Measurements from ENCODE around the gene PRKACA. TPM values are rescaled to one million over a fixed set of nuclear protein-coding genes. Genes with fewer than 3 reads are reported as not detected.
A peak's percentile ranks its signal among the peaks of the same experiment; 100 is the strongest.

The PRKACA gene
- total RNA-seq, 2 donors from 2014 or later: 35.2 to 38.5 TPM

DNA sequence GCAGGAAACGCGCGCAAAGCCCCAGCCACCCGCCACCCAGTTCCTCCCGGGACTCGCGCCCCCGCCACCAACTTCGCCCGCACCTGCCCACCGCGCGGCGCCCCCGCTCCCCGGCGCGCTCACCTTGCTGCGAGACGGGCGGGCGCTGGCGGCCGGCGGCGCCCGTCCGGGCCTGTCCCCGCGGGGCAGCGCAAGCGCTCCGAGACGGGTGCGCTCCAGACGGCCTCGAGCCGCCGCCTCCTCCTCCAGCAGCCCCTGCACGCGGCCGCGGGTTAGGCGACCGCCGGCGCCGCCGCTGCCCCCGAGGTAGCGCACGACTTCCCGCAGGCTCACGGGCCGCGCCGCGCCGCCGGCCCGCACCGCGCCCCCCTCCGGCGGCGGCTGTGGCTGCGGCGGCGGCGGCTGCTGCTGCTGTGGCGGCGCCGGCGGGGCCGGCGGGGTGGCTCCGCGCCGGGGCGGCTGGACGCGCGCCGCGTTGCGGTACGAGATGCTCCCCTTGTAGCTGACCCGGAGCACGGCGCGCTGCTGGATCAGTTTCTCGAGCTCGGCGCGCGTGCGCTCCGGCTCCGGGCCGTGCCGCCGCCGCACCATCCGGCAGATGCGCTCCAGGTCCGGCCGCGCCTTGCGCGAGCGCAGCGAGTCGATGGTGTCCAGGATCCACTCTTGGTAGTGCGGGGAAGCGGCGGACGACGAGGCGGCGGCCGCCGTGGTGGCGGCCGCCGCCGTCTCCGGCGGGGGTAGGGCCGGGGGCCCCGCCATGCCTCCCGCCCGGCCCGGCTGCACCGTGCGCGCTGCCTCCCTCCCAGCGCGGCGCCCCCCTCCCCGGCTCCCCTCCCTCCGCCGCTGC lies 27.7 kb downstream of the PRKACA start:
- Mint-ChIP-seq H3K4me1 (peaks cover 12% of the 10 kb centered on the region), H3K4me3 (peak overlapping the region; percentile 88), H3K27me3 (no peaks in the 10 kb centered on the region), H3K36me3 (ENCODE audit: low read depth) (peaks cover 3% of the 10 kb centered on the region), H3K27ac (peak overlapping the region; percentile 86)
- peak; percentile 25 for ATAC-seq
- H3K9me3 ChIP-seq (ENCODE audit: control insufficient read depth, low read length, poor library complexity, severe bottlenecking): no peaks in the 10 kb centered on the region
- peak; percentile 37 to 46 (median 43) for DNase-seq

DNA sequence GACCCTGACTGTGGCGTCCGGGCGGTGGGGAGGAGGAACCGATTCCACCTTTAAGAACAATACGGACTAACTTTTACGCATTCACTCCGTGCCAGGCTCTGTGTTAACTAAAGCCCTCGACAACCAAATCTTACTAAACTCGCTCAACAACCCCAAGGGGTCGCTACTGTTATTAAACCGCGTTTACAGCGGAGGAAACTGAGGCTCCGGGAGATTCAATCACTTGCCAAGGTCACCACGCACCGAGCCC lies 28.2 kb downstream of the PRKACA start:
- Mint-ChIP-seq H3K4me3 (peak overlapping the region; percentile 80), H3K4me1 (peaks cover 12% of the 10 kb centered on the region), H3K27ac (peak overlapping the region; percentile 86), H3K27me3 (no peaks in the 10 kb centered on the region), H3K36me3 (ENCODE audit: low read depth) (peaks cover 3% of the 10 kb centered on the region)
- ATAC-seq (no peak), DNase-seq (no peak)
- no peaks in the 10 kb centered on the region for H3K9me3 ChIP-seq (ENCODE audit: control insufficient read depth, low read length, poor library complexity, severe bottlenecking)

DNA sequence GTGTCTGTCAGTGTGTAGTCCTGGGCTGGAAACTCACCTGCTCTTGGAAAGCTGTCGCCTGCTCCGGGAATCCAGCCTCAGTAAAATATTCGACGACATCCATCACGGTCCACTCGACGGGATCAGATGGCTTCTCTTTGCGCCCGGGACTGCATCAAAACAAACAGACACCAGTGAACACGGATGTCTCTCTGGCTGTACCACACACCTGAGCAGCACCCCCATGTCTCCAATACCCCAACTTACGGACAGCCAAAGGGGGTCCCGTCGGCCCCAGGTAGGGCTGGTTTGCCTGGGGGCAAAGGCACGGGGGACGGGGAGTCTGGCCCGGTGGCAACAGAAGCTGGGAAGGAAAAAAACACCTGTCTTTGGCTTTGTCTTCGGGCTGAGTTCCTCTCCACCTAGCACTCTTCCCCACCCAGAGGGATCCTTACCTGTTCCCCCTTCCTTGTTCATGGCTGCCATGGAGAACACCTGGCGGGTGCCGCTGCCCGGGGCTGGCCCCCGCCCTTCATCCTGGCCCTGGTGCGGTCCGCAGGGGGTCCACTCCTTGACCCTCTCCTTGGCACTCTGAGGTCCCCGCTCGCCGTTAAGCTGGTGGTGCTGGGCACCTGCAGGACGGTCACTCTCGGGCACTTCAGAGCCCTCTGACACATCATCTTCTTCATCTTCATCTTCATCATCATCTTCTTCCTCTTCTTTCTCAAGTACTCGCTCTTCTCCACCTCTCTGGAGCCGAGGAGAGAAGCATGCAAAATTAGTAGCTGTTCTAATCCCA lies 28.7 kb downstream of the PRKACA start:
- Mint-ChIP-seq H3K27ac (peak overlapping the region; percentile 86), H3K4me3 (peak overlapping the region; percentile 80)

DNA sequence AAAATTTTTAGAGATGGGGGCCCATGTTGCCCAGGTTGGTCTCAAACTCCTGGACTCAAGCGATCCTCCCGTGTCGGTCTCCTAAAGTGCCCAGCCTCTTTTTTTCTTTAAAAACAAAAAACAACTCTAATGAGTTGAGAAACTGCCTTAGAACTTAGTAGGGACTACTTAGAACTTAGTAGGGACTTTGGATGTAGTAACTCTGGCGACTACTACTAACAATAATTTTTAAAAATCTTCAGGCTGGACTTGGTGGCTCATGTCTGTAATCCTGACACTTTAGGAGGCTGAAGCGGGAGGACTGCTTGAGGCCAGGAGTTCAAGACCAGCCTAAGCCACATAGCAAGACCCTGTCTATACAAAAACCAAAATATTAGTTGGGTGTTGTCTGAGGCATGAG lies 31.5 kb downstream of the PRKACA start:
- ATAC-seq (no peak), DNase-seq (no peak)
- H3K27me3 Mint-ChIP-seq: no peaks in the 10 kb centered on the region
- H3K4me1 Mint-ChIP-seq: peaks cover 18% of the 10 kb centered on the region
- H3K27ac Mint-ChIP-seq: no peak overlapping the region
- no peak overlapping the region for H3K4me3 Mint-ChIP-seq
- H3K36me3 Mint-ChIP-seq (ENCODE audit: low read depth): peaks cover 3% of the 10 kb centered on the region
- no peaks in the 10 kb centered on the region for H3K9me3 ChIP-seq (ENCODE audit: control insufficient read depth, low read length, poor library complexity, severe bottlenecking)

More for the DNA sequence above, 28.7 kb downstream of the PRKACA start:
- peaks cover 12% of the 10 kb centered on the region for H3K4me1 Mint-ChIP-seq
- H3K36me3 Mint-ChIP-seq (ENCODE audit: low read depth): peaks cover 3% of the 10 kb centered on the region
- DNase-seq (no peak), ATAC-seq (no peak)
- H3K9me3 ChIP-seq (ENCODE audit: control insufficient read depth, low read length, poor library complexity, severe bottlenecking): no peaks in the 10 kb centered on the region
- no peaks in the 10 kb centered on the region for H3K27me3 Mint-ChIP-seq

DNA sequence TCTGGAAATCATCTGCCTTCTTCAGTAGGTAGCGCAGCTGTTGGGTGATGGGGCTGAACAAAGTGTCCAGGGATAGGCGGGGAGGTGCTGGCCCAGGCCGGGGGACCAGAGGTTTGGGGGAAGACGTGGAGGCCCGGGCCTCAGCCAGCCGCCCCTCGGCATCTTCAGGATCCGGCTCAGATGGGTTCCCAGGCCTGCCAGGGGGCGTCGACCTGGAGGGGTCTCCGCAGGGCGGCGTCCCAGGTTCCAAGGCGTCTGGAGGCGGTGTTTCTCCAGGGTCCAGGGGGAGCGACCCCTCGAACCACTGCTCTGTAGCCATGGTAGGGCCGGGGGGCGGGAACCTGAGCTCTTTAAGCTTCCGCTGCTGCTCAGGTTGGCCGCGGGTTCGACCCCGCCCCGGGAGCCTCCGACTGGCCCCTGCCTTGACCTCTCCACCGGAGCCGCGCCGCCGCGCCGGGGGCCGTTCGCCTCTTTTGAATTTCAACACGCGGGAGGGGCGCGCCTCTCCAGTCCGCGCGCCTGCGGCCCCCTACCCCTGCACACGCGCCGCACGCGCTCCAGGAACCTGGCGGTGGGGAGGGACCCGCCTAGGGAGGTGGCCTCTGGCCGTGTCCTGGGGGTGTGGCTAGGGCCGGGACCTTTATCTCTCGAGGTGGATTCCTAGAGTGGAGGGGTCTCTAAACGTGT lies 32.1 kb downstream of the PRKACA start, which contains the start of gene C19orf67:
Gene C19orf67 (minus strand): TSS at position 475 of the 687 bp plus-strand sequence. CDS start 156 bp downstream, at position 319.
- ATAC-seq: no peak
- H3K36me3 Mint-ChIP-seq (ENCODE audit: low read depth): peaks cover 3% of the 10 kb centered on the region
- no peak within 1 kb of the TSS for H3K4me3 Mint-ChIP-seq
- peaks cover 19% of the 10 kb centered on the region for H3K4me1 Mint-ChIP-seq
- H3K27ac Mint-ChIP-seq: no peak within 1 kb of the TSS
- H3K9me3 ChIP-seq (ENCODE audit: control insufficient read depth, low read length, poor library complexity, severe bottlenecking): no peaks in the 10 kb centered on the region
- H3K27me3 Mint-ChIP-seq: no peaks in the 10 kb centered on the region
- DNase-seq: no peak

DNA sequence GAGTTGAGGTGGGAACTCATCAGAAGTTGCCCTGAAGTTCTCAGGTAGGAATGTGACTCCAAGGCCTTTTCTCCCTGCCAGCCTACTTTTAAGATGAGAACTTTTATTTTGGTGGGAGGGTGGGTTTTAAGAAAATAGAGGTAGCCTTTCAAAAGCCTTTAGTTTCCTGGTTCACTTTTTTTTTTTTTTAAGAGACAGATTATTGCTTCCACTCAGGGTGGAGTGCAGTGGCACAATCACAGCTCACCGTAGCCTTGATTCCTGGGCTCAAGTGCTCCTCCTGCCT lies 34.9 kb downstream of the PRKACA start:
- Mint-ChIP-seq H3K4me1 (peaks cover 15% of the 10 kb centered on the region), H3K4me3 (peak overlapping the region; percentile 3), H3K27me3 (no peaks in the 10 kb centered on the region), H3K36me3 (ENCODE audit: low read depth) (no peaks in the 10 kb centered on the region), H3K27ac (peak overlapping the region; percentile 90)
- no peak for ATAC-seq
- DNase-seq: no peak
- H3K9me3 ChIP-seq (ENCODE audit: control insufficient read depth, low read length, poor library complexity, severe bottlenecking): no peaks in the 10 kb centered on the region

DNA sequence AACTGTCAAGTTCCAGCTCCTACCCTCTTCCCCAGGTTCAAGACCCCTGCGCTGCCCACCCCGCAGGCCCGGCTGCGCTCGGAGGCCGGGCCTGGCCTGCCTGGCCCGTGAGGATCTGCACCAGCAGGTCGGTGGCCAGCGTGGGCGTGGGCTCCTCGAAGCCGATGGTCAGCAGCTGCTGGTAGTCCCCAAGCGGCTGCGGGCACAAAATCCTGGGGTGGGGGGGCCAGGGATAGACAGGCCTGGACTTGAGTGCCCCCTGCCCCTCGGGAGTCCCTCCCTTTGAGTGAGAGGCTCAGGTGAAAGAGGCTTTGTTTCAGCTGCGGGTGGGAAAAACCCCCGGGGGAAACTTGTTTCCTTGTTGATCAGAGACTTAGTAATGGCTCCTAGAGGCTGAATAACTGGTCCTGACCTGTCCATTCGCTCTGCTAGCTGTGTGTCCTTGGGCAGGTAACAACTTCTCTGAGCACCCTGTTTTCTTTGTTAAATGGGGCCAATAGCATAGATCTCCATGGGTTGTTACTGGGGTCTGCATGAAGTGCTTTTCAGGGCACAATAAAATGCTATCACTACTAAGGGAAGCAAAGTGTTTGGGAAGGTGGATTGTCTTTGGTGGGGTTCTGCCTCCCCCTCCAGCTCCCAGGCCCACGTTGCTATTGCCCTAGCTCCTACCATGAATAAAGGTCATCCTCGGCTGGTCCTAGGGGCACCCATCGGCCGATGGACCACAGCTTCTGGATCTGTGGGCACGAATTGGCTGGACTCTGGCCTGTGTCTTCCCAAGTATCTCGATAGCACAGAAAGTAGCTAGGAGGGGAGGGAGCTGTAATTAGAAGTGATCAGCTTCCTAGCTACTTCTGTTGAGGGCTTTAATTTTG lies 35.5 kb downstream of the PRKACA start:
- peak; percentile 23 to 35 (median 29) for DNase-seq
- no peaks in the 10 kb centered on the region for H3K9me3 ChIP-seq (ENCODE audit: control insufficient read depth, low read length, poor library complexity, severe bottlenecking)
- Mint-ChIP-seq H3K27ac (peak overlapping the region; percentile 90), H3K36me3 (ENCODE audit: low read depth) (no peaks in the 10 kb centered on the region), H3K4me1 (peaks cover 17% of the 10 kb centered on the region), H3K4me3 (peak overlapping the region; percentile 93), H3K27me3 (no peaks in the 10 kb centered on the region)
- peak; percentile 40 for ATAC-seq

DNA sequence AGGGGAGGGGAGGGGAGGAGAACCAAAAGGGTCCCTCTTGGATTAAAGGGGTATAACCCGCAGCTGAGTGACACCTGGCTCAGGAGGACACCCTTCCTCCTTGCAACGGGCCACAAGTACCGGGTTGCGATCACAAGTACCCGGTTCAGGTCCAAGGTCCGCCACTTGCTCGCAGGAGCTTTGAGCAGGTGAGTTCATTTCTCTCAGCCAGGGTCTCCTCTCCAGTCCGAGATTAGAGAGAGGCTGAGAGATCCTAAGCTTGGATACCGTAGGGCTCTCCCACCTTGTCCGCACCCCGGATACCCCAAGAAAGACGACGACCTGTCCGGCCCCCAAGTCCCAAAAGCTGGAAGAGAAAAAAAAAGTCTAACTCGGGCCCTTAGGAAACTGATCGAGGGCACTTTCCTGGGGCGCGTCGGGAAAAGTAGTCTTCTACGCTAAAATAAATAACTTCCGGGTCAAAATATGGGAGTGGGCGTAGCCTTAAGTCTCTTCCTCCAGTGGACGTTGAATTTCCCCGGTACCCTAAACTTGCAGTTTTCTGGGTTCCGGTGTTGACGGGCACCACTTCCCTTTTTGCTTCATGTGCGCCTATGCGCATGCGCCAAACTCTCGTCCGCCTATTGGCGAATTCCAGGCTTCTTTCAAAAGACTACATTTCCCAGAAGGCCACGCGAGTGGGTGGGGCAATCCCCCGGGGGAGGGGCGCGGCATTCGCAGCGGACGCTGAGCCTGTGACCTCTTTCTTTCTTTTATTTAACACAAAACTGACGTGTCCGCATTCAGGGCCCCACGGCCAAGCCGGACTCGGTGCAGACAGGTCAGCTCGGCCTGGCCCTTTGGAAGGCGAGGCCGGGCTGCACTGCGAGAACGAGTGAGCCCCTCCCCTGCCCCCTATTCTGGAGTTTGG lies 36.4 kb downstream of the PRKACA start:
- ATAC-seq: peak; percentile 93
- H3K9me3 ChIP-seq (ENCODE audit: control insufficient read depth, low read length, poor library complexity, severe bottlenecking): no peaks in the 10 kb centered on the region
- H3K4me1 Mint-ChIP-seq: peaks cover 17% of the 10 kb centered on the region
- H3K27ac Mint-ChIP-seq: peak overlapping the region; percentile 90
- peak; percentile 93 to 99 (median 97) for DNase-seq
- H3K27me3 Mint-ChIP-seq: no peaks in the 10 kb centered on the region
- peak overlapping the region; percentile 93 for H3K4me3 Mint-ChIP-seq
- H3K36me3 Mint-ChIP-seq (ENCODE audit: low read depth): no peaks in the 10 kb centered on the region

DNA sequence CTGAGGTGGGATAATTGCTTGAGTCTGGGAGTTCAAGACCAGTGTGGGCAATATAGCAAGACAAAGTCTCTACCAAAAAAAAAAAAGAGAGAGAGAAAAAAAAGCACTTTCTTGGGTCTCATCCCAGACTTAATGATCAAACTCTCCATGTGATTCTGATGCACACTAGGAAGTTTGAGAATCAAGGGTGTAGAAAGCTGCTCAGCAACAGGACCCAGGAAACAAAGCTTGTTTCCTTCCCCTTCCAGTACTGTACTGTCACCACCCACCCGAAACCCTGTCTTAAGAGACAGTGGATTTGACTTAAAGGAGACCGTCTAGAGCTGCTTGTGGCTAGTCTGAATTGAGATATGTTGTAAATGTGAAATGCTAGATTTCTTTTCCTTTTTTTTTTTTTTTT lies 39.2 kb downstream of the PRKACA start:
- Mint-ChIP-seq H3K36me3 (ENCODE audit: low read depth) (no peaks in the 10 kb centered on the region), H3K4me1 (peaks cover 28% of the 10 kb centered on the region), H3K4me3 (no peak overlapping the region), H3K27ac (no peak overlapping the region), H3K27me3 (no peaks in the 10 kb centered on the region)
- DNase-seq: no peak
- no peaks in the 10 kb centered on the region for H3K9me3 ChIP-seq (ENCODE audit: control insufficient read depth, low read length, poor library complexity, severe bottlenecking)
- ATAC-seq: no peak

DNA sequence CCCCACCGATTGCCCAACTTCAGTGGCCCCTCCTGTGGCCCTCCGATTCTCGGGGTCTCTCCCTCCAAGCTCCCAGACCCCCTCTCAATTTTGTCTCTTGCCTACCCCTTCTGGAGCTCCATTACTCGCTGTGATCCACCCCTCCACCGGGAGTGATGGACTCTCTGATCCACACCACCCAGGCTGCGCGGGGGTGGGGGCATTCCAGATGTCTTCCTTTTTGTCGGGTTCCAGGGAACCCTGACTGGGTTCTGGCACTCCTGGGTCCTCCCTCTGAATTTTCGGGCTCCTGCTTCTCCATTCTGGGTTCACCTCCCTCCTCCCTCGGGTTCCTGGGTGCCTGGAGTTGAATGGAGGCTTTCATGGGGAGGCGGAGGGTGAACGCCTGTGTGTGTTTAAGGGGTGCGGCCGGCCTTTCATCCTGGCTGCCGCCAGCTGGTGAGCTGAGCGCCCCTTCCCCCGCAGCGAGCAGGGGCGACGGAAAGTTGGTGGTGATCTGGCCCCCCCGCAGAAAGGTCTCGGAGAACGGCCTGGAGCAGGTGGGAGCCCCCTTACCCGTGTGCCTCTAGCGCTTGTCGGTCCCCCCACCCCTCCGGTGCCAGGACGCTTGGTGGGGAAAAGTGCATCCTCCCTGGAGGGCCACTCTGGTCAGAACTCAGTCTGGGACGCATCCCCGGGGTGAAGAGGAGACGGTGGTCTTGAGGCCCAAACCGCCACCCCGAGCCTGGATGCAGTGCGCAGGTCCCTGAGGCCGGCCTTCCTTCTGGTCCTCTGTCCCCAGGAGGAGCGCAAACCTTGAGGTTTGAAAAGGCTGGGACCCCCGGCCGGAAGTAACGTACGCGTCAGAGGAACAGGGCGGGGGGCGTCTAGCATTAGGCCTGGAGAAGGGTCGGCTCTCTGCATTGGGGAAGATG lies 43.4 kb downstream of the PRKACA start:
- Mint-ChIP-seq H3K36me3 (ENCODE audit: low read depth) (no peaks in the 10 kb centered on the region), H3K4me1 (peaks cover 16% of the 10 kb centered on the region), H3K4me3 (peak overlapping the region; percentile 97), H3K27ac (peak overlapping the region; percentile 95), H3K27me3 (no peaks in the 10 kb centered on the region)
- ATAC-seq (peak; percentile 11), DNase-seq (no peak)
- H3K9me3 ChIP-seq (ENCODE audit: control insufficient read depth, low read length, poor library complexity, severe bottlenecking): no peaks in the 10 kb centered on the region

DNA sequence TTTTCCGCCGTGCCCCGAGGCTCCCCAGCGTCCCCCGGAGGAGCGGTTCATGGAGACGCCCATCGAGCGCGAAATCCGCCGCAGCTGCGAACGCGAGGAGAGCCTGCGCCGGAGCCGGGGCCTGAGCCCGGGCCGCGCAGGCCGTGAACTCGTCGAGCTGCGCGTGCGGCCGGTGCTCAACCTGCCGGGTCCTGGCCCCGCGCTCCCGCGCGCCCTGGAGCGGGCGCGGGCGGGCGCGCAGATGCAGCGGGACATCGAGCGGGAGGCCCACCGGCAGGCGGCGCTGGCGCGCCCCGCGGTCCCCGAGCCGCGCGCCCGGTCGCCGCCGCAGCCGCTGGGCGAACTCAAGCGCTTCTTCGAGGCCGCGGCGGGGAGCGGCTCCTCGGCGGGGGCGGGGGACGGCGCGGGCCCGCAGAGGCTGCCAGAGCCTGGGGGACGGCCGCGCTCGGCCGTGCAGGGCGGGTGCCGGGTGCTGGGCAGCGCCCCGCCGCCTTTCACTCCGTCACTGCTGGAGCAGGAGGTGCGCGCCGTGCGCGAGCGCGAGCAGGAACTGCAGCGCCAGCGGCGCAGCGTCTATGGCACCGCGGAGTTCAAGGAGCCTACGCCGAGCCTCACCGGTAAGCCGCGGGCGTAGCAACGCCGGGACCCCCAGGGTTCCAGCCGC lies 44.2 kb downstream of the PRKACA start:
- Mint-ChIP-seq H3K36me3 (ENCODE audit: low read depth) (no peaks in the 10 kb centered on the region), H3K4me3 (peak overlapping the region; percentile 97), H3K27me3 (no peaks in the 10 kb centered on the region), H3K27ac (peak overlapping the region; percentile 95), H3K4me1 (peaks cover 16% of the 10 kb centered on the region)
- no peaks in the 10 kb centered on the region for H3K9me3 ChIP-seq (ENCODE audit: control insufficient read depth, low read length, poor library complexity, severe bottlenecking)
- DNase-seq: peak; percentile 70 to 84 (median 72)
- peak; percentile 81 for ATAC-seq

Data from T-helper 17 cell (primary cell).